Measurements from ENCODE around the gene RGS8. TPM values are rescaled to one million over a fixed set of nuclear protein-coding genes. Genes with fewer than 3 reads are reported as not detected.

The RGS8 gene
- total and polyA plus RNA-seq, 4 donors, result 0.05 TPM; not detected in 3

DNA sequence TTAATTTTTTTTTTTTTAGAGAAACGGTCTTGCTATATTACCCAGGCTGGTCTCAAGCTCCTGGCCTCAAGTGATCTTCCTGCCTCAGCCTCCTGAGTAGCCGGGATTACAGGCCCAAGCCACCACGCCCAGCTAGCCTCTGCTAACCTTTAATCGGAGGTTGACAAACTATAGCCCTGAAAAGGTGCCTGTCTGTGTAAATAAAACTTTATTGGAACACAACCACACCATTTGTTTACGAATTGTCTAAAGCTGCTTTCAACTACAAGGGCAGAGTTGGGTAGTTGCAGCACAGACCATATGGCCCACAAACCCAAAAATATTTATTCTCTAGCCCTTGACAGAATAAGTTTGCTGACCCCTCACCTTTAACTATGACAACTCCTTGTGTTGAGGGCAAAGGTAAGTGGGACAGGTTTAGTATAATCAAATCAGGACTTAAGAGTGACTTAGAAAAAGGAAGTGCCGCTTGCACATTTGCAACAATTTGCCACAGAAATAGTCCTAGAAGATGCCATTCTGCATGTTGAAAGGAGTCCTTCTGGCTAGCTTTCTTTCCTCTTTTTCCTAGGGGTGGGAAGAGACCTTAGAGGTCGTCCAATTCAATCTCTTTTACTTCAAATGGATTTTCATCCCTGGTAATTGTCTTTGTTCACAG is 16.4 kb downstream of the RGS8 start (continued):
- TF ChIP-seq, protein P1, sequence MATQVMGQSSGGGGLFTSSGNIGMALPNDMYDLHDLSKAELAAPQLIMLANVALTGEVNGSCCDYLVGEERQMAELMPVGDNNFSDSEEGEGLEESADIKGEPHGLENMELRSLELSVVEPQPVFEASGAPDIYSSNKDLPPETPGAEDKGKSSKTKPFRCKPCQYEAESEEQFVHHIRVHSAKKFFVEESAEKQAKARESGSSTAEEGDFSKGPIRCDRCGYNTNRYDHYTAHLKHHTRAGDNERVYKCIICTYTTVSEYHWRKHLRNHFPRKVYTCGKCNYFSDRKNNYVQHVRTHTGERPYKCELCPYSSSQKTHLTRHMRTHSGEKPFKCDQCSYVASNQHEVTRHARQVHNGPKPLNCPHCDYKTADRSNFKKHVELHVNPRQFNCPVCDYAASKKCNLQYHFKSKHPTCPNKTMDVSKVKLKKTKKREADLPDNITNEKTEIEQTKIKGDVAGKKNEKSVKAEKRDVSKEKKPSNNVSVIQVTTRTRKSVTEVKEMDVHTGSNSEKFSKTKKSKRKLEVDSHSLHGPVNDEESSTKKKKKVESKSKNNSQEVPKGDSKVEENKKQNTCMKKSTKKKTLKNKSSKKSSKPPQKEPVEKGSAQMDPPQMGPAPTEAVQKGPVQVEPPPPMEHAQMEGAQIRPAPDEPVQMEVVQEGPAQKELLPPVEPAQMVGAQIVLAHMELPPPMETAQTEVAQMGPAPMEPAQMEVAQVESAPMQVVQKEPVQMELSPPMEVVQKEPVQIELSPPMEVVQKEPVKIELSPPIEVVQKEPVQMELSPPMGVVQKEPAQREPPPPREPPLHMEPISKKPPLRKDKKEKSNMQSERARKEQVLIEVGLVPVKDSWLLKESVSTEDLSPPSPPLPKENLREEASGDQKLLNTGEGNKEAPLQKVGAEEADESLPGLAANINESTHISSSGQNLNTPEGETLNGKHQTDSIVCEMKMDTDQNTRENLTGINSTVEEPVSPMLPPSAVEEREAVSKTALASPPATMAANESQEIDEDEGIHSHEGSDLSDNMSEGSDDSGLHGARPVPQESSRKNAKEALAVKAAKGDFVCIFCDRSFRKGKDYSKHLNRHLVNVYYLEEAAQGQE (IDR thresholded peaks at IDR 0.05), result no peak
- TF ChIP-seq, protein P2, sequence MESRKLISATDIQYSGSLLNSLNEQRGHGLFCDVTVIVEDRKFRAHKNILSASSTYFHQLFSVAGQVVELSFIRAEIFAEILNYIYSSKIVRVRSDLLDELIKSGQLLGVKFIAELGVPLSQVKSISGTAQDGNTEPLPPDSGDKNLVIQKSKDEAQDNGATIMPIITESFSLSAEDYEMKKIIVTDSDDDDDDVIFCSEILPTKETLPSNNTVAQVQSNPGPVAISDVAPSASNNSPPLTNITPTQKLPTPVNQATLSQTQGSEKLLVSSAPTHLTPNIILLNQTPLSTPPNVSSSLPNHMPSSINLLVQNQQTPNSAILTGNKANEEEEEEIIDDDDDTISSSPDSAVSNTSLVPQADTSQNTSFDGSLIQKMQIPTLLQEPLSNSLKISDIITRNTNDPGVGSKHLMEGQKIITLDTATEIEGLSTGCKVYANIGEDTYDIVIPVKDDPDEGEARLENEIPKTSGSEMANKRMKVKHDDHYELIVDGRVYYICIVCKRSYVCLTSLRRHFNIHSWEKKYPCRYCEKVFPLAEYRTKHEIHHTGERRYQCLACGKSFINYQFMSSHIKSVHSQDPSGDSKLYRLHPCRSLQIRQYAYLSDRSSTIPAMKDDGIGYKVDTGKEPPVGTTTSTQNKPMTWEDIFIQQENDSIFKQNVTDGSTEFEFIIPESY (IDR thresholded peaks at IDR 0.05), result no peak
- TF ChIP-seq RAD21 (IDR thresholded peaks at IDR 0.05), result no peak

DNA sequence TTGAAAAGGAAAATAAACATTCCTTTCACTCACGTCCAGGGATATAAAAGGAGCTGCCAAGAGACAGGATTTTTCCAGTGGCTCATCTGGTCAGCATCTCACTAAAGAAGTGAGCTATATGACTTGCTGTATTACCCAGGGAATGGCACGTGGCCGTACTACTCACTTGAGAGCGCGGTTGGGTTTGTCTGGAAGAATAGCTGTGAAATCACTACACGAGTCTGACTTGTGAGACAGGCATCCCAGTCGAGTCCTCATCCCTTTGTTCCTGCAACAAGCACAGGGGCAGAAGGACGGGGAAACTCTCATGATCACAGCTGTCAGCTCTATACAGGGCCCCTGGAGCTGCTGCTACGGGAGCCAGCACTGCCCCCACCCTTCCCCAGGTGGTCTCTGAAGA is 17.7 kb downstream of the RGS8 start:
- no peak overlapping the region for H3K9ac ChIP-seq (ENCODE audit: low read depth in 1 of 2, low read length in 2 of 2)
- TF ChIP-seq NR2F2 (IDR thresholded peaks at IDR 0.05), result no peak
- TF ChIP-seq EGR1 (IDR thresholded peaks at IDR 0.05; ENCODE audit: low read depth in 2 of 2), result no peak
- no peaks in the 10 kb centered on the region for H3K9me3 ChIP-seq (ENCODE audit: control insufficient read depth in 4 of 4, low read length in 3 of 4)
- H3K27me3 ChIP-seq (ENCODE audit: control insufficient read depth in 4 of 4, insufficient read depth in 4 of 4, low read length in 3 of 4), result peaks cover 0 to 2% (median 0%) of the 10 kb centered on the region in 4 donors
- no peaks in the 10 kb centered on the region for H3K36me3 ChIP-seq (ENCODE audit: control insufficient read depth in 4 of 4, insufficient read depth in 3 of 4, low read depth in 1 of 4, low read length in 3 of 4)
- WGBS, result 65% methylated on average over 9 of the region's 9 CpGs
- H3K4me1 ChIP-seq (ENCODE audit: control insufficient read depth in 4 of 4, insufficient read depth in 4 of 4, low read length in 3 of 4), result no peaks in the 10 kb centered on the region
- DNase-seq (ENCODE audit: low spot score), result no peak
- no peak overlapping the region for H3K4me3 ChIP-seq (ENCODE audit: low read depth in 1 of 3, low read length in 3 of 3)
- no peak overlapping the region for H3K27ac ChIP-seq (ENCODE audit: low read depth in 1 of 2, low read length in 2 of 2)

DNA sequence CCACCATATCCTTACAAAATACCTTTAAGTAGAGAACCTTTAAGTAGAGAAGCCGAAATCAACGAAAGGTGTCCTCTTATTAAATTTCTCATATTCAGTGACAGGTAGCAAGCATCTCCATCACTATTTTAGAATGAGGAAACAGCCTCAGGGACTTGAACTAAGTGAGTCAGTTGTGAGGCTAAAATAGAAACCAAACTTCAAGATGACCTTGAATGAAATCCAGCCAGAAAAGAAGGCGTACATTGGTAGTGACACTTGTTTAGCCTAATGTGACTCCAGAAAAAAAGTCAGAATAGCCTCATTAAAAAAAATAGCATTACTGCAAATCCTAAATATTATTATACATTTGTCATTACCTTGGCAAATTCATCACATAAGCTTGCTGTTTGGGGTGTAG is 20.1 kb downstream of the RGS8 start:
- H3K9ac ChIP-seq (ENCODE audit: low read depth in 1 of 2, low read length in 2 of 2), result no peak overlapping the region
- no peaks in the 10 kb centered on the region for H3K36me3 ChIP-seq (ENCODE audit: control insufficient read depth in 4 of 4, insufficient read depth in 3 of 4, low read depth in 1 of 4, low read length in 3 of 4)
- no peak for TF ChIP-seq YY1 (IDR thresholded peaks at IDR 0.05)
- no peak for TF ChIP-seq EGR1 (IDR thresholded peaks at IDR 0.05; ENCODE audit: low read depth in 2 of 2)
- TF ChIP-seq SP1 (IDR thresholded peaks at IDR 0.05), result no peak
- TF ChIP-seq, protein P3, sequence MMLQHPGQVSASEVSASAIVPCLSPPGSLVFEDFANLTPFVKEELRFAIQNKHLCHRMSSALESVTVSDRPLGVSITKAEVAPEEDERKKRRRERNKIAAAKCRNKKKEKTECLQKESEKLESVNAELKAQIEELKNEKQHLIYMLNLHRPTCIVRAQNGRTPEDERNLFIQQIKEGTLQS (IDR thresholded peaks at IDR 0.05), result no peak
- no peak for TF ChIP-seq TAF1 (conservative IDR thresholded peaks at IDR 0.05)
- TF ChIP-seq FOXA1 (IDR thresholded peaks at IDR 0.05), result no peak
- H3K9me3 ChIP-seq (ENCODE audit: control insufficient read depth in 4 of 4, low read length in 3 of 4), result no peaks in the 10 kb centered on the region
- H3K27ac ChIP-seq (ENCODE audit: low read depth in 1 of 2, low read length in 2 of 2), result no peak overlapping the region
- no peak overlapping the region for H3K4me3 ChIP-seq (ENCODE audit: low read depth in 1 of 3, low read length in 3 of 3)
- peaks cover 0 to 2% (median 0%) of the 10 kb centered on the region in 4 donors for H3K27me3 ChIP-seq (ENCODE audit: control insufficient read depth in 4 of 4, insufficient read depth in 4 of 4, low read length in 3 of 4)
- 76% methylated on average over 3 of the region's 3 CpGs for WGBS
- no peak for DNase-seq (ENCODE audit: low spot score)
- H3K4me1 ChIP-seq (ENCODE audit: control insufficient read depth in 4 of 4, insufficient read depth in 4 of 4, low read length in 3 of 4), result no peaks in the 10 kb centered on the region

DNA sequence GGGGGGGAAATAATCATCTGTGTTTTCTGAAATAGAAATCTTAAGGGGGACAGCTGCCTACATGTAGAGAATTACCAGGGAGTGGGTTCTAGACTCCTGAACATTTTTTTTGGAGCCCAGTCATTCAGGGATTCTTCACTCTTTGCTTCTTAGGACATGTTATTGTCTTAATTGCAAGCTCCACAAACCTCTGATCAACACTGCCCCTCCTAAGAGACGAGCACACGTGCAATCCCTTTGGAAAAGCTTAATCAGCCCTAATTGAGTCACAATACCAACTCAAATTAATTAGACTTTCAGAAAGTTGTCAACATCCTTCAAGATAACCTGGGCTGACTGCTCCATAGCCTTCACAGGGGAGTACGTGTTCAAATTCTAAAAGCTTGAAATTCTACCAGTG is 21.4 kb downstream of the RGS8 start:
- no peak overlapping the region for H3K9ac ChIP-seq (ENCODE audit: low read depth in 1 of 2, low read length in 2 of 2)
- H3K36me3 ChIP-seq (ENCODE audit: control insufficient read depth in 4 of 4, insufficient read depth in 3 of 4, low read depth in 1 of 4, low read length in 3 of 4), result no peaks in the 10 kb centered on the region
- H3K27me3 ChIP-seq (ENCODE audit: control insufficient read depth in 4 of 4, insufficient read depth in 4 of 4, low read length in 3 of 4), result peaks cover 0 to 2% (median 0%) of the 10 kb centered on the region in 4 donors
- H3K4me1 ChIP-seq (ENCODE audit: control insufficient read depth in 4 of 4, insufficient read depth in 4 of 4, low read length in 3 of 4), result no peaks in the 10 kb centered on the region
- H3K27ac ChIP-seq (ENCODE audit: low read depth in 1 of 2, low read length in 2 of 2), result no peak overlapping the region
- TF ChIP-seq HNF4A (conservative IDR thresholded peaks at IDR 0.05), result no peak
- TF ChIP-seq SP1 (IDR thresholded peaks at IDR 0.05), result no peak
- no peak for TF ChIP-seq RAD21 (IDR thresholded peaks at IDR 0.05)
- no peak for DNase-seq (ENCODE audit: low spot score)
- no peaks in the 10 kb centered on the region for H3K9me3 ChIP-seq (ENCODE audit: control insufficient read depth in 4 of 4, low read length in 3 of 4)
- WGBS, result 72% methylated on average over 3 of the region's 3 CpGs
- no peak overlapping the region for H3K4me3 ChIP-seq (ENCODE audit: low read depth in 1 of 3, low read length in 3 of 3)
